Activated T-cell treated with anti-CD3 and anti-CD28 coated beads for 4 hours (primary cell): ENCODE data around the gene NUP133.
A peak's percentile ranks its signal among the peaks of the same experiment; 100 is the strongest.
"Not testable (repeated sequence)": the region's sequence is repeated elsewhere in the genome, so short reads cannot be mapped to it uniquely, and the experiment has no call there.

ENCODE experiments used
- DNase-seq: peaks from one replicate; pipeline ENCODE4 v3.0.0-alpha.2; 2020

NUP133 gene

DNA sequence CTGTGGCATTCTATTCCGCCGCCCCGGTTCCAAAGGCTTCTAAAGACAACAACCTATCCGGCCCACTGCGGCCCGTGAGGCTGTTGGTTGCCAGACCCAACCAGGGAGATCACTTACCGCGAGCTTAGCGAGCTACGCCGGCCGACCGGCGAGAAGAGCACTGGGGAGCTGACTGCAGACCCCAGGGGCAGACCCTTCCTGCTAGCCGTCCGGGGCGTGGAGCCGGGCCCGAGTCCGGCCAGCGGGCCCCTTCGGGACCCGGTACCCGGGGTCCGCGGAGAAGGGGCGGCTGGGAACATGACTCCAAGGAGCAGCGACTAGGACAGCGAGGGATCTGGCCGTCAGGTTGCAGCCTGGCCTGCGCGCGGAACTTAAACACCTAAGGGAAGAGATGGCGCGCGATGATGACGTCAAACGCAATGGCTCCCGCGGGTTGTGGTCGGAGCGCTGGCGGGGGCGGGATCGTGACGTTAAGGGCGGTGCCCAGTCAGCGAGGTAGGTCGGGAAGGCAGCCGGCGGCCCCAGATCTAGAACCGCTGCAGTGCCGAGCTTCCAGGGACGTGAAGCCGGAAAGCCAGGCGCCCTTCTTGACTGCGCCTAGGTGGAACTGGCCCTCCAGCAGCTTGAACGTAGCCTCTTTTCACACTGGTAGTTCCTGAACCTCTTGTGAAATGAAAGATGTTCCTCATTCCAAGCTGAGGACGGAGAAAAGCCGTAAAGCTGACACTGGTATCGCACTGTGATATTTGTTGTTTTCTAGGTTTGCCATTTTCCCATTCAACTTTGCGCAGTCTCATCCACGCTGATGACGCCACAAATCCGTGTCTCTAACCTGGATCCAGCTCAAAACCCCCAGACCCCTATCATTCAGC lies at the start of gene NUP133:
TSS of gene NUP133 (minus strand) at position 391 of the 872 bp plus-strand sequence. CDS start at position 299, 92 bp downstream.
- DNase-seq: peak; percentile 100

DNA sequence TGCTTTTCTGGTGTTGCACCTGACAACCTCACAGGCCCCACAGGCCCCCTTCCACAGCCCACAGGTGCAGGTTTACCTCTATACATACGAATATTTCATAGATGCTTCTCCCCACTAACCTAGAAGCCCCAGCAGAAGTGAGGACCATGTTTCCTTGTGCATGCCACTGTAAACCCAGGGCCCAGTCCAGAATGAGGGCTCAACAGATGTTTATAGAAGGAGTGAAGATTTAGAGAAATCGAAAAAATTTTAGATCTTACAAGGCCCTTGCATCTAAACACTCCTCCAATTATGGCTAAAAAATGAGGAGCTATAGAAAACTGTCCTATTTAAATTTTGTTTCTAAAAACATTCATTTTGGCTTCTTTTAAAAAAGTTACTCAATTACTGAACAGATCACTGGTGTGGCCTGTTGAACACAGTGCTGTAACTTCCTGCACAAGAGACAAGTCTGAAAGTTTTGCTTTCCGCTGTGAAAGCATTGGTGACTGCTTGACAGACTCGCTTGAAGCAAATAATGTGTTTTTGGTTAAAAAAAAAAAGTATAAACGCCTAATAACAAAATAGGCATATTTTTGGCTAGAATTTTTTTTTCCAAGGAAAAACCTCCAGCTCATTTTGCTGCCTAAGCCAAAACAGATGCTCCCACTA lies 49.2 kb upstream of the NUP133 start:
- no peak for DNase-seq

DNA sequence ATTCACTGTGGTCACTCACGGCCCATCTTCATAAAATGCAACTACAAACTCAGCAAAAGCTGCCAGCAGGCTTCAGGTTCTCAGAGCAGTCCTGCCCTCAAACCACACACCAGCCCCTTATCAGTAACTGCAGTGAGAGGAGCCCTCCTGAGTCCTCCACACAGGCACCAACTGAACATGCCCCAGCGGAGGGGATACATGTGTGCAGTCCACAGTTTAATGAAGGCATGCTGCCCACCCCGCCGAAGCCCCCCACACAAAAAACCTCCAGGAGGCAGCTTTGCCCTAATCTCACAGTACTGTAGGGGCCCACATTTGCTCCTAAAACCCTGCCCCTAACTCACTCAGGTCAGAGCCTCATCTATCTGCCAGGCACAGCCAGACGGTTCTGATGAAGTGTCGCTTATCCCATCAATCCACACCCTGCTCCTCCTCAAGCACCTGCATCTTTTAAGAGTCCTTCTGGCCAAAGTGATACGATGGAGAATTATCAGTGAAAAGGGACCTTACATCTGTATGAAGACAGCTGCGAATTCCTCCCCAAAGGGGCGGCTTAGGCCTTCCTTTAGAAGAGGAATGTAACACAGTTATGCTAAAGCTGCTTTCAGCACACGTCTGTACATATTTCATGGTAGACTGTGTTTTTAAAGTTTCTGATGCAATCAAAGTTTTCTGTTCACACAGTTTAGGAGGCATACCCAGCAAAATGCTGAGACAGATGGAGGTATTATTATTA lies 46.9 kb upstream of the NUP133 start:
- DNase-seq: no peak

DNA sequence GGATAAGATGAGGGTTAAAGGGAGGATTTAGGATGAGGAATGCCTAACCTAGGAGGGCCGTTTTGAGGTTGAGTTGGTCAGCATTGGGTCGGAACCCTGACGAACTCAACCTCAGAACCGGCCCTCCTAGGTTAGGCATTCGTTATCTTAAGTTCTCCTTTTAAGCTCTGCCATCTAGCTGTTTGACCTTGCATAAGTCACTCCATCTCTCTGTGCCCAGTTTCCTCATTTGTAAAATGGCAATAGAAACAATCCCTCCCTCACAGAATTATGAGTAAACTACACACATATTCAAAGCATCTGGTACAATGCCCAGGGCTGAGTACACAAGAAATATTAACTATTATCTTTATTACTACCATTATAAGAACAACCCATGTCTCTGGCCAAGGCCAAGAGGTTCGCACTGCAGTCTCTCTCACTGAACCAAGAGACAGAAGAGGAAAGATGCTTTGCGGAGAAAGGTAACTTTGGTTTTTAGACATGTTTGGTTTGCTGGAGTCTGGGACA lies 45.5 kb upstream of the NUP133 start:
- no peak for DNase-seq

DNA sequence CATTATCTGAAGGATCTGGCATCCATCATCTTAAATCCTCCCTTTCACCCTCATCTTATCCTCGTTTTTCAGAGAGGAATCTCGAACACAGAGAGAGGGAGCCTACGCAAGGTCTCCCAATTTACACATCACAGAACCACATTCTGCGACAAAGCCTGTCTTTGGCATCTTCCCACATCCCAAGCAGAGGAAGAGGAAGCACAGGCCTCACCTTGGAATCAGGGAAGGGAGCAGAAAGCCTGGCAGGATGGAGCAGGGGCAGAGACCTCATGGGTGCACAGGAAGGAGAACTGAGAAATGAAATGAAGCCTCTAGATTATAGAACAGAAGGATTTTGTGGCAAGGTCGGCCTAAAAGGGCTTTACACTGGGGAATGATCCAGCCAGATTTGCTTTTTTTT lies 44.6 kb upstream of the NUP133 start:
- no peak for DNase-seq

DNA sequence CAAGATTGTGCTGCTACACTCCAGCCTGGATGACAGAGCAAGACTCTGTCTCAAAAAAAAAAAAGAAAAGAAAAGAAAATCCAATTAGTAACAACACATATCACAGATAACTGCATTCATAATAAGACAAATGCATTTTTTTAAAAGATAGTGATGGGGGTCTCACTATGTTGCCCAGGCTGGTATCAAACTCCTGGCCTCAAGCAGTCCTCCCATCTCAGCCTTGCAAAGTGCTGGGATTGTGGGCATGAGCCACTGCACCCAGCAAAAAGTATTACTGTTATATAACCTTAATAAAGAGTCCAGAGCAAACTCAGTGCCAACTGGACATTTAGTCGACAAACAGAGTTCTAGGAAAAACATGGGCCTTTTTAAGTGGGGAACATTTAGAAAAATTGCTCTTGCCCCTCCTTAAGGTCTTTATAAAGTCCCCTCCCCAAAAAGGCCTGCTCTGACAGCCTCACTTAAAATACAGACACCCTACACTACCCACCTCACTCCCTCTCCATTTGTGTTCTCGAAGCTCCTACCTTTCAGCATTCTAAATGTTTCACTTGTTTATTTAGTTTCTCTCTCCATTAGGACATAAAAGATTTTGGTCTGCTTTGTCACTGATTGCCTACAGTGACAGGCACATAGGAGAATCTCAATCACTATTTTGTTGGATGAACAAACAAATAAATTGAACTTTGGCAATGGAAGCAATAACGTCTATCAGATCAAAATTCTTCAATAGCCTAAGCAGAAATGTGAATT lies 42.8 kb upstream of the NUP133 start:
- no peak for DNase-seq

DNA sequence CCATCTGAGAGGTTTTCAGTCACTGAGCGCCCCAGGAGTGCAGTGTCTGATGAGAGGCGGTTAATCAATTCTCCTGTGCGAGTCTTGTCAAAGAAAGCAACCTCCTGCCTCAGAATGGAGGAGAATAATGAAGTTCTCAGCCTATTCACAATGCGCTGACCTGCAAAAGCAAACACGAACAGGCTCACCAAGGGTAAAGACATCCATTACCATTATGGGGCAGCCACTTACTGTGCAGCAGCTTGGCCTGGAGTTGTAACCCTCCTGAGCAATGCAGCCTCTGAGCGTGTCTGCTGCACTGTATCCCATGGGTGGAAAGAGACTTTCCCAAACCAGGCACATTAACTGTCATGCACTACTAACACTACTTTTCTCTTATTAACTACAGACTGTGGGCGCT lies 39.4 kb upstream of the NUP133 start:
- no peak for DNase-seq

DNA sequence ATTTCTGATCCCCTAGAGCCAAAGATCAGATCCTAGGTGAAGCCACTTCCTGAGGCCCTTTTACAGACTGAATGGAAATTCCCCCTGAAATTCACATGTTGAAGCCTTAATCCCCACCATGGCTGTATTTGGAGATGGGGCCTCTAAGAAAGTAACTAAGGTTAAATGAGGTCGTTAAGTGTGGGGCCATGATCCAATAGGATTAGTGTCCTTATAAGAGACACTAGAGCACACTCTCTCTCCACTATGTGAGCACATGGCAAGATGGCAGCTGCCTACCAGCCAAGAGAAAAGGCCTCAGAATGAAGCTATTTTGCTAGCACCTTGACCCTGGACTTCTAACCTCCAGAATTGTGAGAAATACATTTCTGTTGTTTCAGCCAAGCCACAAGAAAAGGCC lies 36.4 kb upstream of the NUP133 start:
- no peak for DNase-seq

DNA sequence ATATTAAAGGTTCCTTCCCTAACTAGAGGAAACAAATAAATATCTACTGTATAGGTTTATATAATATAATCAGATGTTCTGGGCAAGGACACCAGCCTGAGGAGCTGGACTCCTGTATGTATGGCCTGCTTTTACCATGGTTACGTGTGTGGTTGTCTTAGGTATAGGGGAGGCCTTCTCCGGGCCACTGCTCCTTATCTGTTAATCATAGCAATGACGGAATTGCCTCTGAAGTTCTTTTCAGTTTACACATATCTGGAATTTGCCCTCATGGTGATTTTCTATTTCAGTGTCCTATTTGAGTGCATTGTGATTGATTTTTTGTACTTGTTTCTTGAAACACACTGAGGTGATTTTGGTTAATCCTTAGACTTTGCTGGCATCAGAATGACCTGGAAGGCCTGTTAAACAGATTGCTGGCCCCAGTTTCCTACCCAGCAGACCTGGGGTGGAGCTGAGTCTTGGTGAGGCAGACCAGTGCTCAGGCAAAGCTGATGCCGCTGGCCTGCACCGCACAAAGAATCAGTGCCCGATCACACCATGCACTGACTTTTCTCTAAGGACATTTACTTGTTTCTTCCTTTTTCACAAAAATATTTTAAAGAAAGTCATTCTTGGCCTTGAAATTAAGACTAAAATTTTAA lies 31.8 kb upstream of the NUP133 start:
- no peak for DNase-seq

DNA sequence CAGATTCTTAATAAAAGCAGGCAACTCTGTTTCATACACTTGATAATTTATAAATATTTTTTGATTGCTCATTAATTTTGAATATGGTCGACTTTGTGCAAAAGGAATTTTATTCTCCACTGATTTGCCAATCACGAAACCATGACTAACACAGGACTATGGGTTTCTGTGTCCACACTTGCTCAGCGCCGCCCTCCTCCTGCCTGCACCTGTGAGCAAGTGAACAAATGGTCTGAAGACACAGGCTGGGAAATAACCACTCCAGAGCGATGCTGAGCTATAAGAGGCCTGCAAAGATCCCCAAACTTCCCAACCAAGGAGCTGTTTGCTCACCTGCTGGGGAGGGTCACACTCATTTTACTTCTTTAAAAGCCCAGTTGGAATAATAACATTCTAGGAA lies 30.8 kb upstream of the NUP133 start:
- DNase-seq: no peak

DNA sequence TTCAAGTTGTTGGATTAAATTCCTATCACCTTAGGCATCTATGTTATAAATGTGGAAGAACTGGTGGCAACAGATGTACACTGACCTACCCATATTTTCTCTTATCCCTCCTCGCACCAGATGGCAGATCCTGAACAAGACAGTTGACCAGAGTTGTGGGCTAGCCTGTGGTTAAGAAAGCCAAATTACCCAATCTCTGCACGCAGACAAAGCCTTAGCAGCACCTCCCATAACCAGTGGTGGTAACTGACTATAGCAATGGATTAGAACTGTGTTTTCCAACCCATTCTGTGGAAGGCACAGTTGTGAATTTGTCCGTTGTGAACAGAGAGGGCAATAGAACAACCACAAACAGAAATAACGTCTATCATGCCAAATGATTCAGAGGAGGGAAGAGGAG lies 29.8 kb upstream of the NUP133 start:
- DNase-seq: no peak

DNA sequence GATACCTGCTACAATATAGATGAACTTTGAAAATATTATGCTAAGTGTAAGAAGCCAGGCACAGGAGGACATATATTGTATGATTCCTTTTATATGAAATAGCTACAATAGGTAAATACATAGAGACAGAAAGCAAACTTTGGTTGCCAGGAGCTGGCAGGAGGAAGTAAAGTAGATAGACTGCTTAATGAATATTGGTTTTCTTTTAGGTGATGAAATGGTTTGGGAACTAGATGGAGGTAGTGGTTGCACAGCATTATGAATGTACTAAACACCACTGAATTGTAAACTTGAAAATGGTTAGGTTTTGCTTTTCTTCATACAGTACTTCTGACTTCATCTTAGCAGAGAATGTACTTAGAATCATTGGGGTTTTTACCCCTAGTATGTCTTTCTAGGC lies 28.8 kb upstream of the NUP133 start:
- DNase-seq: no peak

DNA sequence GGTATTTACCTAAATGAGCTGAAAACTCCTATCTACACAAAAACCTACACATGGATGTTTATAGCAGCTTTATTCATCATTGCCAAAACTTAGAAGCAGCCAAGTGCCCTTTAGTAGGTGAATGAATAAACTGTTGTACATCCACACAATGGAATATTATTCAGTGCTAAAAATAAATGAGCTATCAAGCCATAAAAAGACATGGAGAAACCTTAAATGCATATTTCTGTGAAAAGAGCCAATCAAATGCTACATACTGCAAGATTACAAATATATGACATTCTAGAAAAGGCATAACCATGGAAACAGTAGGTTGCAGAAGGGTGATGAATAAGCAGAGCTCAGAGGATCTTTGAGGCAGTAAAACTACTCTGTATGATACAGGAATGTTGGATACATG lies 27.1 kb upstream of the NUP133 start:
- DNase-seq: no peak

DNA sequence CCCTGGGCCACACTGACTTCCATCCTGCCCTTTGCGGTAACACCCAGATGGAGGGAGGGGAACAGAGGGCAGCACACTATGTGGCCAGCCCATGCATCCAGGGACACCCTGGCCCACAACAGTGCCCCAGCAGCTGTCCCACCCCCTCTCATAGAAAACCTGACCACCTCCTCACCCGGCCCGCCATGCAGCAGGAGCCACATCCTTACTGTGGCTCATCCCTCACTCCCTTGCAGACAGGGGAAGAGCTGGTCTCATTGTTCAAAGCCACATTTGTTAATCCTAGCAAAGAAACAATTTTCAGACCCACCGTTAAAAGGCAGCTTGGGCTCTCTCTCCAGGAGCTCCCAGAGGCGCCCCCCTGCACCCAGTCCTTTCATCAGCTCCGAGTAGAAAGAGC lies 23.2 kb upstream of the NUP133 start:
- no peak for DNase-seq

DNA sequence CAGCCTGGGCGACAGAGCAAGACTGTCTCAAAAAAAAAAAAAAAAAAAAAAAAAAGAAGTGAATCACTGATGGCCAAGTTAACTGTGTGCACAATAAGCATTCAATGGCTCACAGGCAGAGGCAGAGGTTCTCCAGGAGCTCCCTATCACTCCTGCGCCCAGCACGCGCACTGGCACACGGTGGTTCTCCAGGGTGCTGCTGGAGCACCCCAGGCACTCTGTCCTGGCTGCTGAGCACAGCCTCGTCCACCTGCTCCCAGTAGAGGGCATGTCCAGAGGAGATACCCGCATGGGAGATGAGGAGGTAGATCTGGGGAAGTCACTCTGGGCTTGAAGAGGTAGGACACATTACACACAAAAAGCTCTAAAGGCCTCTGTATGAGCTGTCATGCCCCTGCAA lies 21.5 kb upstream of the NUP133 start:
- DNase-seq: no peak

DNA sequence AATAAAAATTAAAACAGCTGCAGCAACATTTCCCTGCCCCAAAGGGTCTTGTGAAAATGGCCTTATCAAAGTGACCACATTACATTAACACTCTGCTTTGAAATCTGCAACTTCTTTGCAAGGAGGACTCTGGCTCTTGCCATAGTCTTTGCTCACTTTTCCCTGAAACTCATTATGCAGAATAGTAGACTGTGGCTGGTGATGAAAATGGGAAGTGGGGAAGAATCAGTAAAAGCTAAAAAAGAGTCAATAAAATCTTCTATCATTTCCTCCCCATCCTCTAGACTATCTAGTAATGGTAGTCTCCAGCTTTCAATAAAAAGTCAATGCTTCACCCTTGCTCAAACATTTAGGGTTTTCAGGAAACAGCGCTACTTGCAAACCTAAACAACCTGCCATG lies 18.6 kb upstream of the NUP133 start:
- DNase-seq: no peak

DNA sequence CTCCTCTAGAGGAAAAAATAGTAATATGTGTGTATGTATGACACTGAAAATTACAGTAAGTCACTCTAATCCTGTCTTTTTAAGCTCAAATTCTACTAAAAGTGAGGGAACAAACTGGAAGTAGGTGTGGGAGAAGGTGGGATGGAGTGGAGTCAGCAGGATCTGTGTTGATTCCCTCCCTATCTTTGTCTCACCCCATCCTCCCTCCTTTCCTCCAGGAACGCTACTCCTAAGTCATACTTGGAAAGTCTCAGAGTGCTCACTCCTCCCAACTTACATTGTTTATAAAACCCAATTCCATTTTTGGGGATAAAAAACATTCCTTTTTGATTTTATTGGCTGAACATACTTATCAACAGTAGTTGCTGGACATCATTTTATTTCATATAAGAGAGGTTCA lies 14.9 kb upstream of the NUP133 start:
- DNase-seq: no peak

DNA sequence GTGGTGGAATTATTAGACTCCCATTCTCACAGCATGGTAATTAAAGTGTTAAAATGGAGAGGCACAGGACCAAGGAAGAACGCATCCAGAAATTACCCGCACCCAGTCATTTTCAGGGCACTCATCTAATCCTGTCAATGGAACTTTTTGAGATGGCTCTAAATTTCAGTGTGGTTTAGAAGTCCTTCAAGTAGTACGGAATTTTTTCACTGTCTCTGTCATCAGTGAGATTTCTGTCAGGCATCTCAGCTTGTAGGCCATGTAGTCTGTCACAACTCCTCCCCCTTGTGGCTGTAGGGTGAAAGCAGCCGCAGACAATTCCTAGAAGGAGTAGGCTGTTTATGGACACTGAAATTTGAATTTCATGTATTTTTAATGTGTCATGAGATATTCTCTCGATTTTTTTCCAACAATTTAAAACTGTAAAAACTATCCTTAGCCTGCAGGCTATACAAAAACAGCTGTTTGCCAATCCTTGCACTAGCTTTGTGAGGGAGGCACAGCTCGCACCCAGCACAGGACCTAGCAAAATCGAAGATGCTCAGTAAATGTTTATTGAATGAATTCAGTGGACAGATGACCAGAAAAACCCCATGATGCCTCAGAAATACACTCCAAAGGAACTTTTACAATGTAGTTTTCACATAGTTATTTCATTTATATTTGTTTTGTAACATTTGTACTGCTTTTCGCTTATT lies 6.6 kb upstream of the NUP133 start:
- DNase-seq: peak; percentile 53

DNA sequence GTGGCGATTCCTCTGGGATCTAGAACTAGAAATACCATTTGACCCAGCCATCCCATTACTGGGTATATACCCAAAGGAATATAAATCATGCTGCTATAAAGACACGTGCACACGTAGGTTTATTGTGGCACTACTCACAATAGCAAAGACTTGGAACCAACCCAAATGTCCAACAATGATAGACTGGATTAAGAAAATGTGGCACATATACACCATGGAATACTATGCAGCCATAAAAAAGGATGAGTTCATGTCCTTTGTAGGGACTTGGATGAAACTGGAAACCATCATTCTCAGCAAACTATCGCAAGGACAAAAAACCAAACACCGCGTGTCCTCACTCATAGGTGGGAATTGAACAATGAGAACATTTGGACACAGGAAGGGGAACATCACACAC lies 3.5 kb upstream of the NUP133 start:
- DNase-seq: not testable (repeated sequence)

DNA sequence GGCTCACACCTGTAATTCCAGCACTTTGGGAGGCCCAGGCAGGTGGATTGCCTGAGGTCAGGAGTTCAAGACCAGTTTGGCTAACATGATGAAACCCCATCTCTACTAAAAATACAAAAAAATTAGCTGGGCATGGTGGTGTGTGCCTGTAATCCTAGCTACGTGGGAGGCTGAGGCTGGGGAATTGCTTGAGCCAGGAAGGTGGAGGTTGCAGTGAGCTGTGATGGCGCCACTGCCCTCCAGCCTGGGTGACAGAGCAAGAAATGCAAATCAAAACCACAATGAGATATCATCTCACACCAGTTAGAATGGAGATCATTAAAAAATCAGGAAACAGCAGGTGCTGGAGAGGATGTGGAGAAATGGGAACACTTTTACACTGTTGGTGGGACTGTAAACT lies 3.1 kb upstream of the NUP133 start:
- not testable (repeated sequence) for DNase-seq

DNA sequence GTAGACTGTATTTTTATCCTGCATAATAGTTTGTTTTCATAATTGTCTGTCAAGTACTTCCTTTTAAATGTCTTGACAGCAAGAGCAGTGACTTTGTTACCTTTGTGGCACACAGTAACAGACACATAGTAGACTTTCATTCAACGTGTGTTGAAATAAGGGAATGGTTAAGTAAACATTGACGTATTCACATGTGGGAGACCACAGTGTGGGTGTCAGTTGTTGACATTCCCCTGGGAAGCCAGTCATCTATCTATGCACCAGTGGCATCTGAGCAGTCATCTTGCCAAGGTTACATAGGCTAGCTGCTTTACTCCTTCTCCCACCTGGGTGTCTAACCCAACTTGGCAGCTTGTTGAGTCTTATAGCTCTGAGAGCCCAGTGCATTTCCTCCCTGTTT lies 1.4 kb upstream of the NUP133 start:
- DNase-seq: no peak
